ENCODE results near the gene PPP1R9A.
A peak's percentile ranks its signal among the peaks of the same experiment; 100 is the strongest.

PPP1R9A gene

GRCh38 chr7:95209276-95209675 is 301.9 kb downstream of the PPP1R9A start:
- DNase-seq = no peak

- no peak for DNase-seq
Observed at GRCh38 chr7:95209788-95210187, 302.4 kb downstream of the PPP1R9A start.

GRCh38 chr7:95213148-95213547 is 305.8 kb downstream of the PPP1R9A start:
- no peak for DNase-seq

DNA sequence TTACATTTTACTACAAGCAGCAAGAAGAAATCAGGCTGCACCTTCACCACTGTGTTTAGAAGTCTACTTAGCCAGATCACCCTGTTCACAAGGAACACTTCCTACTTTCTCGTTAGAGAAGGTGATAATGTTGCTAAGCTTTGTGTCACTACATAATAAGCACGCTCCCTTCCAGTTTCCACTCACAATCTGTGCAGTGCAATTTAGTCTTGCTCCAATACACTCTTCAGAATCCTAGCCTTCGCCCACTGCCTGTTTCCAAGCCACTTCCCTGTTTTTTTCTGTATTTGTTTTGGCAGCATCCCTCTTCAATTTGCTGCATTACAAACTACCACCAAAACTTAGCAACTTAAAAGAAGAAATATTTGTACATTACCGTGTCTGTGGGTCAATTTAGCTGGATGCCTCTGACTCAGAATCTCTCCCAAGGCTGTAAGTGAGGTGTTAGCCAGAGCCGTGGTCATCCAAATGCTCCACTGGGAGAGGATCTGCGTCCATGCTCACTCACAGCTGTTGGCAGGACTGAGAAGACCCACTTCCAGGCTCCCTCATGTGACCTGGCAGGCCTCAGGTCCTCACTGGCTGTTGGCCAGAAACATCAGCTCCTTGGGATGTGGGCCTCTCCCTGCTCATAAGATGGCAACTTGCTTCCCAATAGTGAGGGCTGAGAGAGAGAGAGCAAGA is 306.6 kb downstream of the PPP1R9A start:
- no peak for DNase-seq

DNA sequence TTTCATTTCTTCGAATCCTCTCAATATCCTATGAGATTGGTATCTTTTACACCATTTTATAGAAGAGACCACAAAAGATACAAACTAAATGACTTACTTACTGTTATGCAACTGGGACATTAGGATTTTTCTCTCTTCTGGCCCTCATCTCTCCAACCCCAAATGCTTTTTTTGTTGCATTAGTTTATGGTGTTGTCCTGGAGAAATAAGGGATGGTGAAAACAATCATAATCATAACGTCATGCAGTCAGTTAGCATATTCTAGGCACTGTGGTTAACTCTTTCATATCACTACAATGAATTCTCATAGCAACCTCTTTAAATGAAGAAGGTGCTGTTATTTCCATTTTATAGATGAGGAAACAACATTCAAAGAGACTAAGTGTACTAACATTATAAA is 312.3 kb downstream of the PPP1R9A start:
- DNase-seq = no peak

GRCh38 chr7:95220328-95220727 is 312.9 kb downstream of the PPP1R9A start:
- DNase-seq = no peak

- no peak for DNase-seq
Observed at GRCh38 chr7:95225301-95225700, 317.9 kb downstream of the PPP1R9A start.

GRCh38 chr7:95229301-95229700 is 321.9 kb downstream of the PPP1R9A start:
- DNase-seq = no peak

GRCh38 chr7:95238252-95238943 is 331.0 kb downstream of the PPP1R9A start:
- no peak for DNase-seq

DNA sequence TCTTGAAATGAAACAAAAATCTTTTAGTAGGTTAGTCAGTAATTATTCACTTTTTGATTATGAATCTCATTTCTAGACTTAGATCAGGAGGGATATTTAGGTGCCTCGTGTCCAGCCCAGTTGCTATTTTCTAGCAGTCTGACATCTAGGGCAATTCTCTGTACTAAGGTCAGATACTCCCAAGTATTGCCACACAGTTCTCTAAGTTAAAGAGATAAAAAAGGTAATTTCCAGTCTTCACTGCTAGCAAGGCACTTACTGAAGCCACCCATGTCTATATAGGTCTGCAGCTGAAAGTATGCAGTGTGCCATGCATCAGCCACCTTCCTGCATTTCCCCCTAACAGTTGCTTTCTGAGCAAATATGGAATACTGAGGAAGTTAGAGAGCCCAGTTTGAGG is 333.5 kb downstream of the PPP1R9A start:
- no peak for DNase-seq

DNA sequence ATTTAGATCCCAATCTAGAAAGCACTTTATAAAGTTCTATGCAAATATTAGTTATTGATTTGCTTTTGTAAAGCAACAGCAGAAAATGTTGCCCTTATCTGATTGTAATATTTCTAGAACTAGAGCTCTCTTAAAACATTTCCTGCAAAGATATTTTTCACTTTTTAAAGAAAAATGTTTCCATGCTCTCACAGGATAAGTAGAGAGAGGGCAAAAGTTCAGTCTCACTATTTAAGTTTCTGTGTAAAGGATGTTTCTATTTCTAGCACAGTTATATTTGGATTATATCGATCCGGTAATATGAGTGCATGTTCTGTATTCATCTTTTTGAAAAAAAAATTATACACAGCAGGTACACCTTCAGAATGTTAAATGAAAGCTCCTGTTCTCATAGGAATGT is 334.9 kb downstream of the PPP1R9A start:
- no peak for DNase-seq

DNA sequence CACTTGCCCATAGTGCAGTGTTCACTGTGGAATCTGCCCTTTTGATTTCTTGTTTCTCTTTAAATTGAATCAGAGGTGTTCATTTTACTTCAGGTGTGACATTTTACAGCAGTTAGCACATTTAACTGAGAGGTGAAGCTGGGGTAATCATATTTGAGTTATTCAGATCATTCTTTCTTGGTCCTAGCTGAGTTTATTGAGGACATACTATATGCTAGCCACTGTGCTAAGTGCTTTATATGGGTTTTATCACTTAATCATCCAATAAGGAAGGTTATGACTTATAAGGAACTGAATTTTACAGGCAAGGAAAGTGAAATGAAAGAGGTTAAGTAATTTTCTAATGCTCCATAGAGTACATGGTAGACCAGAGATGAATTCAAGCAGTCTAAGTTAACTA is 337.2 kb downstream of the PPP1R9A start:
- DNase-seq = no peak

- DNase-seq = no peak
Observed at GRCh38 chr7:95245828-95246500, 338.6 kb downstream of the PPP1R9A start.

DNA sequence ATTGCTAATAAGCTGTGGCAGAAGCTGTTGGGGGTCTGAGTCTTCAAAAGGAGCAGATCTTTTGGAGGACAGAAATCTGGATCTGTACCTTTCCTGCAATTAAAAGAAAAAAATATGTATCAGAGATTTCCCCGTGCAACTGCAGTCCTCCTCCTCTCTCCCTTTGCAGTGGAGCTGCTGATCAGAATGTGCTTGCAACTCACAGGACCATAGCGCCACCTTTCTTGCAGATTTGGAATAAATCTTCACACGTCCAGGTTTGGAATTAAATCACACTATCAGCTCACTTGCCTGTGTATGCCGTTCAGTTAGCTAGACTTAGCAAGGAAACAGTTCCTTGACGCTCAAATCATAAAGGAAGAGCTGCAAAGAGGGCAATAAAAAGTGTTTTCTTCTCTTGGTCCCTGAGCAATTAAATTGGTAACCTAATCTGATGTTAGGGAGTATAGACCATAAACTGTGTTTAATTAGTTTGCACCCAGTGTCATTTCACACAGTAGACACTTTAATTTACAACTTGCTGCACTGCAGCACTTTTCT is 339.5 kb downstream of the PPP1R9A start:
- DNase-seq = peak; percentile 86

DNA sequence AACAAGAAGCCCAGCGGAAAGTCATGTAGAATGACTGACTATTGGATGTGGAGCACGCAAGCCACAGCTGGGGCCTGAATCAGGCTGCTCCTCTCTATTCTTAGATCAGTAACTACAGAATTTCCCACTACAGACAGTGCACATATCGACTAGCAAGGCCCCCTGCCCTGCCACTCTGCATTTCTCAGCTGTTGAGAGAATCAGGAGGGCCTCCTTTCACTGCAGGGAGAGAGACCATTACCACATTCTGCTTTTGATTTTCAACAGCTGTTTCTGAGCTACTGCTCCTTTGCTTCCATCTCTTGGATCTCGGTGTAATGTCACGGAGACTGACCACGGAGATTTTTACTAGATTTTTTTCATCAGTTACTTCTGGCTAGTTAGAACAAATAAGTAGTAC is 343.2 kb downstream of the PPP1R9A start:
- DNase-seq = no peak

- no peak for DNase-seq
Observed at GRCh38 chr7:95251966-95252365, 344.6 kb downstream of the PPP1R9A start.

DNA sequence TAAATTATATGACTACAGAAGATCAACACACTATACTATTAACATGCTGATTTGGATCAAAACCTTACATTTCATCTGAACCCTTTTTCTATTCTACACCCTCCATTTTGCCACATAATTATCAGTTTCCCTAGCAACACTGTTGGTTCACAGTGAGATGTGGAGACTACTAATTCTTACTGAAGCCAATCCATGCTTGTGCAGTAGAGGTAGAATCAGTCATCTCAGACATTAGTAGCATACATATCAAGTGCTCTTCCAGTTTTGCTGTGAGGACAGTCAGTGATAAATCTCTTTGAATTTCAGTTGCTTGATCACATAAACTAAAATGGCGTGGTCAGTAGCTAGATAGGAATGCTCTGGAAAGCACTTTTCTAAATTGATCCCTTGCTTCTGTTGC is 346.6 kb downstream of the PPP1R9A start:
- no peak for DNase-seq

GRCh38 chr7:95255691-95256090 is 348.3 kb downstream of the PPP1R9A start:
- no peak for DNase-seq

GRCh38 chr7:95261895-95262415 is 354.6 kb downstream of the PPP1R9A start:
- DNase-seq = no peak

DNA sequence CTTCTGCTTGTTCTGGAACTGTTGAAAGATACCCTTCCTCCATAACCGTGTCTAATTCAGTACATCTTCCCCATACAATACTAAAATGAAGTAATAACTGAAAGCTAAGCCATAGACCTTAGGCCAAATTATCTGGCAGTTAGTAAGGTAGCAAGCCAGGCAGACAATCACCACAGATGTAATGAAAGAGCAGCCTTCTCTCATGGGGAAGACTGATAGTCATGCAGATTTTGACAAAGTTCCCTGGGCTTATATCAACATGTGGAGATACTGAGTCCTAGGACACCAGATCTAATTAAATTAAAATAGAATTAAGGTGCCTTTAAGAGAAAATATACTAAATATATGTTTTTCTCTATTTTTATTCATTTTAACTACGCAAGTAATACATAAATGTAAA is 355.5 kb downstream of the PPP1R9A start:
- no peak for DNase-seq

- no peak for DNase-seq
Observed at GRCh38 chr7:95263785-95264362, 356.5 kb downstream of the PPP1R9A start.

GRCh38 chr7:95264363-95264891 is 357.0 kb downstream of the PPP1R9A start:
- no peak for DNase-seq

DNA sequence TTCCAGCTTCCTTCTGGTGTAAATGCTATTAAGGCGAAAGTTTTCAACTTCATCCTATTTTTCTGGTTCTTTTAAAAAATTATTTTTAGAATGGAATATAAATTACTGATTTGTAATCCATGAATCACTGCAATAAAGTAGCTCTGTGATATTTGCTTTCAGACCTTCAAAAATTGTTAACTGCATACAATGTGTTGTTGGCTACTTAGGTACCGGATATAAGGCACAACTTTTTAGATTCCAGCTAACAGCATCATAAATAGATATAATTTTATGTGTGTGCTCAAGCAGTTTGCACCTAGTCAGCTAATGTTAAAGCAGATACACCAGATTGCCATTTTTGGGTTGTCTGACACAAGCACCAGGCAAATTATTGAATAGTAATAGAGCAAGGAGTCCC is 358.2 kb downstream of the PPP1R9A start:
- DNase-seq = no peak
